ENCODE measurements around the gene GPR34.
"Not testable (repeated sequence)": the region's sequence is repeated elsewhere in the genome, so short reads cannot be mapped to it uniquely, and the experiment has no call there.

The GPR34 gene

DNA sequence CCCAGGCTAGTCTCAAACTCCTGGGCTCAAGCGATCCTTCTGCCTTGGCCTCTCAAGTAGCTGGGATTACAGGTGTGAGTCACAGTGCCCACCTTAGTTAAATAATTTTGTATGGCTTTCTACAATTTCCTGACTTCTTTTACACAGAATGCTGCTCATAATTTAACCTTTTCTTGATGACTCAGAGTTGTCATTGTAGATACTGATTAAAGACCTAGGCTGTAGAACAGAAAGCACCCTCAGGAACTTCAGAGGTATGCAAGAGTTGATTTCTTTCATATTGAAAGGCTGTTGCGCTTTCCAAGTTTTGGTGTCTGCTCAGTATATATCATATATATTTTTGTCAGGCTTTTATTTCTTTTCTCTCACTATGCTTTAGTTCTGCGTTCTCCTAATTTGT, 21.1 kb upstream of the GPR34 start:
- no peak overlapping the region for H3K4me3 ChIP-seq (ENCODE audit: low read length)
- H3K27me3 ChIP-seq (ENCODE audit: control insufficient read depth, insufficient read depth, low read length) = no peaks in the 10 kb centered on the region
- DNase-seq (ENCODE audit: low read depth, low spot score) = no peak
- no CpG with 5 or more reads among the region's 3 CpGs for WGBS (ENCODE audit: insufficient coverage, insufficient read length)
- no peaks in the 10 kb centered on the region for H3K4me1 ChIP-seq (ENCODE audit: control insufficient read depth, insufficient read depth, low read length)
- no peaks in the 10 kb centered on the region for H3K9me3 ChIP-seq (ENCODE audit: control insufficient read depth, insufficient read depth, low read length)
- H3K27ac ChIP-seq (ENCODE audit: low read length) = no peak overlapping the region
- H3K36me3 ChIP-seq (ENCODE audit: control insufficient read depth, insufficient read depth, low read length) = no peaks in the 10 kb centered on the region

- DNase-seq (ENCODE audit: low read depth, low spot score) = no peak
- H3K4me1 ChIP-seq (ENCODE audit: control insufficient read depth, insufficient read depth, low read length) = no peaks in the 10 kb centered on the region
- no peak overlapping the region for H3K4me3 ChIP-seq (ENCODE audit: low read length)
- H3K9me3 ChIP-seq (ENCODE audit: control insufficient read depth, insufficient read depth, low read length) = no peaks in the 10 kb centered on the region
- H3K27me3 ChIP-seq (ENCODE audit: control insufficient read depth, insufficient read depth, low read length) = no peaks in the 10 kb centered on the region
- H3K36me3 ChIP-seq (ENCODE audit: control insufficient read depth, insufficient read depth, low read length) = no peaks in the 10 kb centered on the region
- H3K27ac ChIP-seq (ENCODE audit: low read length) = no peak overlapping the region
These were observed 18.7 kb upstream of the GPR34 start for GRCh38 chrX:41670112-41670511.

- H3K27ac ChIP-seq (ENCODE audit: low read length) = no peak overlapping the region
- no CpG with 5 or more reads among the region's 1 CpG for WGBS (ENCODE audit: insufficient coverage, insufficient read length)
- H3K4me1 ChIP-seq (ENCODE audit: control insufficient read depth, insufficient read depth, low read length) = no peaks in the 10 kb centered on the region
- H3K4me3 ChIP-seq (ENCODE audit: low read length) = no peak overlapping the region
- no peaks in the 10 kb centered on the region for H3K36me3 ChIP-seq (ENCODE audit: control insufficient read depth, insufficient read depth, low read length)
- no peak for DNase-seq (ENCODE audit: low read depth, low spot score)
- H3K9me3 ChIP-seq (ENCODE audit: control insufficient read depth, insufficient read depth, low read length) = no peaks in the 10 kb centered on the region
- H3K27me3 ChIP-seq (ENCODE audit: control insufficient read depth, insufficient read depth, low read length) = no peaks in the 10 kb centered on the region
These were observed 17.7 kb upstream of the GPR34 start for GRCh38 chrX:41671082-41671481.

GRCh38 chrX:41672643-41673042, 16.1 kb upstream of the GPR34 start:
- WGBS (ENCODE audit: insufficient coverage, insufficient read length) = no CpG with 5 or more reads among the region's 1 CpG
- no peak for DNase-seq (ENCODE audit: low read depth, low spot score)
- H3K27me3 ChIP-seq (ENCODE audit: control insufficient read depth, insufficient read depth, low read length) = no peaks in the 10 kb centered on the region
- H3K9me3 ChIP-seq (ENCODE audit: control insufficient read depth, insufficient read depth, low read length) = no peaks in the 10 kb centered on the region
- no peaks in the 10 kb centered on the region for H3K36me3 ChIP-seq (ENCODE audit: control insufficient read depth, insufficient read depth, low read length)
- H3K4me3 ChIP-seq (ENCODE audit: low read length) = no peak overlapping the region
- H3K27ac ChIP-seq (ENCODE audit: low read length) = no peak overlapping the region
- H3K4me1 ChIP-seq (ENCODE audit: control insufficient read depth, insufficient read depth, low read length) = no peaks in the 10 kb centered on the region

GRCh38 chrX:41676361-41676760, 12.4 kb upstream of the GPR34 start:
- H3K9me3 ChIP-seq (ENCODE audit: control insufficient read depth, insufficient read depth, low read length); H3K27ac ChIP-seq (ENCODE audit: low read length); H3K4me3 ChIP-seq (ENCODE audit: low read length); H3K27me3 ChIP-seq (ENCODE audit: control insufficient read depth, insufficient read depth, low read length); H3K36me3 ChIP-seq (ENCODE audit: control insufficient read depth, insufficient read depth, low read length); DNase-seq (ENCODE audit: low read depth, low spot score); H3K4me1 ChIP-seq (ENCODE audit: control insufficient read depth, insufficient read depth, low read length): not testable (repeated sequence)
- WGBS (ENCODE audit: insufficient coverage, insufficient read length) = no CpG with 5 or more reads among the region's 15 CpGs

GRCh38 chrX:41677183-41678060, 11.4 kb upstream of the GPR34 start:
- Histone ChIP-seq H3K4me3 (ENCODE audit: low read length) (no peak overlapping the region), H3K27ac (ENCODE audit: low read length) (no peak overlapping the region), H3K4me1 (ENCODE audit: control insufficient read depth, insufficient read depth, low read length) (no peaks in the 10 kb centered on the region), H3K27me3 (ENCODE audit: control insufficient read depth, insufficient read depth, low read length) (no peaks in the 10 kb centered on the region), H3K36me3 (ENCODE audit: control insufficient read depth, insufficient read depth, low read length) (no peaks in the 10 kb centered on the region), H3K9me3 (ENCODE audit: control insufficient read depth, insufficient read depth, low read length) (no peaks in the 10 kb centered on the region)
- no peak for DNase-seq (ENCODE audit: low read depth, low spot score)
- WGBS (ENCODE audit: insufficient coverage, insufficient read length) = 100% methylated on average over 2 of the region's 6 CpGs

GRCh38 chrX:41684138-41684537, 4.6 kb upstream of the GPR34 start:
- Histone ChIP-seq H3K4me1 (ENCODE audit: control insufficient read depth, insufficient read depth, low read length) (no peaks in the 10 kb centered on the region), H3K27me3 (ENCODE audit: control insufficient read depth, insufficient read depth, low read length) (no peaks in the 10 kb centered on the region), H3K36me3 (ENCODE audit: control insufficient read depth, insufficient read depth, low read length) (no peaks in the 10 kb centered on the region), H3K9me3 (ENCODE audit: control insufficient read depth, insufficient read depth, low read length) (no peaks in the 10 kb centered on the region), H3K27ac (ENCODE audit: low read length) (no peak overlapping the region), H3K4me3 (ENCODE audit: low read length) (no peak overlapping the region)
- DNase-seq (ENCODE audit: low read depth, low spot score) = no peak
- WGBS (ENCODE audit: insufficient coverage, insufficient read length) = no CpG with 5 or more reads among the region's 3 CpGs

- H3K27ac ChIP-seq (ENCODE audit: low read length) = no peak overlapping the region
- no peaks in the 10 kb centered on the region for H3K4me1 ChIP-seq (ENCODE audit: control insufficient read depth, insufficient read depth, low read length)
- no peaks in the 10 kb centered on the region for H3K9me3 ChIP-seq (ENCODE audit: control insufficient read depth, insufficient read depth, low read length)
- no peaks in the 10 kb centered on the region for H3K27me3 ChIP-seq (ENCODE audit: control insufficient read depth, insufficient read depth, low read length)
- WGBS (ENCODE audit: insufficient coverage, insufficient read length) = 100% methylated on average over 1 of the region's 2 CpGs
- no peaks in the 10 kb centered on the region for H3K36me3 ChIP-seq (ENCODE audit: control insufficient read depth, insufficient read depth, low read length)
- H3K4me3 ChIP-seq (ENCODE audit: low read length) = no peak overlapping the region
- DNase-seq (ENCODE audit: low read depth, low spot score) = no peak
These were observed 3.8 kb upstream of the GPR34 start for GRCh38 chrX:41684940-41685339.

DNA sequence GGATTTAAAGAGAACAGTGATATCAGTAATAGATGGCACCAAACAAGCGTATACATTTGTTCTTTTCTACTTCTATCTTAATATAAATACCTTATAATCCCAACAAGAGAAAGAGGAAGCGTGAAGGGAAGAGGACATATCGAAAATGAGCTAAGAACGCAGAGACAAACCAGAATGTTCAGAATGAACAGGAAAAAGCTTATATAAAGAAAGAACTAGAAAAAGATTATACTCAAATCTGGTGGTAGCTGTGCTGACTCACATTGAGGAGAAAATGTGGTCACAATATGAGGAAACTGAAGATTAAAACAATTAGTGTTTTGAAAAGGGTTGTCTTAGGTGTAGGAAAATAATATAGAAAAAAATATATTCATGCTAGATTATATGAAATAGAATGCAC, 2.0 kb upstream of the GPR34 start:
- no peak for DNase-seq (ENCODE audit: low read depth, low spot score)
- H3K4me1 ChIP-seq (ENCODE audit: control insufficient read depth, insufficient read depth, low read length) = no peaks in the 10 kb centered on the region
- no peak overlapping the region for H3K27ac ChIP-seq (ENCODE audit: low read length)
- no peak overlapping the region for H3K4me3 ChIP-seq (ENCODE audit: low read length)
- WGBS (ENCODE audit: insufficient coverage, insufficient read length) = no CpG with 5 or more reads among the region's 4 CpGs
- no peaks in the 10 kb centered on the region for H3K9me3 ChIP-seq (ENCODE audit: control insufficient read depth, insufficient read depth, low read length)
- H3K36me3 ChIP-seq (ENCODE audit: control insufficient read depth, insufficient read depth, low read length) = no peaks in the 10 kb centered on the region
- no peaks in the 10 kb centered on the region for H3K27me3 ChIP-seq (ENCODE audit: control insufficient read depth, insufficient read depth, low read length)

GRCh38 chrX:41688156-41688555, 617 bp upstream of the GPR34 start:
- WGBS (ENCODE audit: insufficient coverage, insufficient read length) = no CpG with 5 or more reads among the region's 2 CpGs
- Histone ChIP-seq H3K4me1 (ENCODE audit: control insufficient read depth, insufficient read depth, low read length) (no peaks in the 10 kb centered on the region), H3K9me3 (ENCODE audit: control insufficient read depth, insufficient read depth, low read length) (no peaks in the 10 kb centered on the region), H3K27ac (ENCODE audit: low read length) (no peak overlapping the region), H3K4me3 (ENCODE audit: low read length) (no peak overlapping the region), H3K36me3 (ENCODE audit: control insufficient read depth, insufficient read depth, low read length) (no peaks in the 10 kb centered on the region), H3K27me3 (ENCODE audit: control insufficient read depth, insufficient read depth, low read length) (no peaks in the 10 kb centered on the region)
- no peak for DNase-seq (ENCODE audit: low read depth, low spot score)

DNA sequence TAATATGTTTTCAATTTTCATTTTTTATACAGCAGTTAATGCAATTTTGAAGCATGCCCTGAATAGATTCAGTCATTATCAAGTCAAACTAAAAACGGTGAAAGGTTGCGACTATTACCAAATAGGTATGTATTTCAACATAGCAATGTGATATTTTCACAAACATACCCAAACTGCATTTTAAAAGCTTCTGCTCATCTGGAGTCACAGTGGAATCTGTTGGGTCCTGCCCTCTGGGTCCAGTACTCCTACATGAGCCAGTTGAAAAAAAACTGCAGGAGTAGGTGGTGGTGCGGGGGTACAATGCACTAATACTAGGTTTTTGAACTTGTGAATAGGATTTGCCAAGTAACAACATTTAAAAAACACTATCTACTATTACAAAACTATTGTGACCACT, 938 bp downstream of the GPR34 start:
- no peak for DNase-seq (ENCODE audit: low read depth, low spot score)
- Histone ChIP-seq H3K27me3 (ENCODE audit: control insufficient read depth, insufficient read depth, low read length) (no peaks in the 10 kb centered on the region), H3K27ac (ENCODE audit: low read length) (no peak overlapping the region), H3K4me1 (ENCODE audit: control insufficient read depth, insufficient read depth, low read length) (no peaks in the 10 kb centered on the region), H3K9me3 (ENCODE audit: control insufficient read depth, insufficient read depth, low read length) (no peaks in the 10 kb centered on the region), H3K36me3 (ENCODE audit: control insufficient read depth, insufficient read depth, low read length) (no peaks in the 10 kb centered on the region), H3K4me3 (ENCODE audit: low read length) (no peak overlapping the region)
- no CpG with 5 or more reads among the region's 3 CpGs for WGBS (ENCODE audit: insufficient coverage, insufficient read length)
